GM18505 (cell line): ENCODE results near the gene MIGA1.
"Not testable (repeated sequence)": the region's sequence is repeated elsewhere in the genome, so short reads cannot be mapped to it uniquely, and the experiment has no call there.

ENCODE experiments used
- ATAC-seq: cut with Tn5 transposase; IDR thresholded peaks from one replicate; pipeline ENCODE4 v1.9.1; 2021; ENCODE audit not compliant: unreplicated experiment
- POLR2A ChIP-seq: IDR thresholded peaks from 4 replicates; pipeline ENCODE4 v1.6.1; 2011; ENCODE audit warnings: borderline replicate concordance; ENCODE audit not compliant: insufficient read depth, insufficient read length; ENCODE audit errors: extremely low read depth

MIGA1 gene

DNA sequence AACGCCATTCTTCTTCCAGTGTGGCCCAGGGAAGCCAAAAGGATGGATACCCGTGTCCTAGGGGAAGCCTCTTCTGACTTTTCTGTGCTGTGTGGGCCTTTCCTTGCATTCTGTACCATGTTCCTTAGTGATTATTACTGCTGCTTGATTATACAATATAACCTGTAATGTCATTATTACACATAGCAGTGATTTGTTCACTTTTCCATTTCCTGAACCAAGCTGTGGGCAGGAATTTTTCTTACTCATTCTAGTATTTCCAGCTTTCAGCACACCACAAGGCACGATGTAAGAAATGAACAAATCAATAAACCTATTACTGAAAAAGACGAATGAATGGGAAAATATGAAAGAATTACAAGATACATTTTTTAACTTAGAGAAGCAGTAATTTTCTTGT lies 11.4 kb upstream of the MIGA1 start:
- ATAC-seq: no peak
- TF ChIP-seq POLR2A: no peak

DNA sequence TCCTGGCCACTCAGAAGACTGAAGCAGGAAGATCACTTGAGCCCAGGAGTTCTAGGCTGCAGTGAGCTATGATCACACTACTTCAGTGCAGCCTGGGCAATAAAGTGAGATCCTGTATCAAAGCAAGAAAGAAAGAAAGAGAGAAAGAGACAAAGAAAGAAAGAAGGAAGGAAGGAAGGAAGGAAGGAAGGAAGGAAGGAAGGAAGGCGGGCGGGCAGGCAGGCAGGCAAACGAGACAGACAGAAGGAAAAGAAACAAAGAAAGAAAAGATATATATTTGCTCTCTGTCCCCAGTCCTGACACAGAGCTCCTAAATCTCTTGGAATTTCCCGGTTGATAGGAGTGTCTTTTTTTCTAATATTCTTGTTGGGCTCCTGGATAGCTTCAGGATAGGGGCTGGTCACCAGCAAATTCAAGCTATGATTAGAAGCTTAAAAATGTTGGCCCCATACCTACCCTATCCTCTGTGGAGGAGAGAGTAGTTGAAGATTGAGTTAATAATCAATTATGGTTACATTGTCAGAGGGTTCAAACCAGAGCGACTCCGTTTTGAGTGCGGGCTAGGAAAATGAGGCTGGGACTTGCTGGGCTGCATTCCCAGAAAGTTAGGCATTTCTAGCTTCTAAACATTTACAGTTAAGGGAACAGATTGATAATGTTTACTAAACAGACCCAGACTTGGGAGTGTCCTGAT lies 3.3 kb upstream of the MIGA1 start:
- no peak for TF ChIP-seq POLR2A
- ATAC-seq: no peak

DNA sequence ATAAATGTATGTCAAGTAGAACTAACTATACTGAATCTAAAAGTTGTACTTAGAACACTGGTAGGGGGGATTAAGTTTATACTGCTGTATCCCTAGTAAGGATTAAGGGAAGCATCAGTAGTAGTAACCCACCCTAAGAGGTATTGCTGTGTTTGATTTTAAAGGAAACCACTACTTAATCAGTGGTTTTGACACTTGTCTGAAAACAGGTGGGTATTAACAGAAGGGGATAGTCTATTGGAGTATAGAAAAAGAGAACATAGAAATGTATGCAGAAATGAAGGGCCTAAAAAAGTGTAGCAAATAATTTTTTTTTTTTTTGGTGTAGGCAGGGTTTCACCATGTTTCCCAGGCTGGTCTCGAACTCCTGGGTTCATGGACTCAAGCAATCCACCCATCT lies 2.2 kb downstream of the MIGA1 start:
- no peak for ATAC-seq
- TF ChIP-seq POLR2A: no peak

DNA sequence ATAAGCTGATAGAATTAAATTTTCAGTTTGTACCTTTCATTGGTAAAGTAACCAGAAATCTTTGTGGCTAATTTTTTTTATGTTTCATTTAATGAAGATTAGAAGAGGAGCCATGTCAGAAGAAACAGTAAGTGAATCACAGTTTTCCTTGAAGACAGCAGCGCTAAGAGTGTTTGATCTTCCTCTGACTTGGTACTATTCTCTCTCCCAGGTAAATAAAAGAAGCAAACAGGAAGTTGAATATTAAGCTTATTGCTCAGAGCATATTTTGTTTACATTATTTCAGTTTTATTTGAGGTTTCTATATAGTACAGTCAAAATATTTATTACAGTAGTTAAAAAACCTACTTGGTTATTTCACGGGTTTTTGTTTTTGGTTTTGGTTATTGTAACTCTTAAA lies 3.7 kb downstream of the MIGA1 start:
- no peak for ATAC-seq
- no peak for TF ChIP-seq POLR2A

DNA sequence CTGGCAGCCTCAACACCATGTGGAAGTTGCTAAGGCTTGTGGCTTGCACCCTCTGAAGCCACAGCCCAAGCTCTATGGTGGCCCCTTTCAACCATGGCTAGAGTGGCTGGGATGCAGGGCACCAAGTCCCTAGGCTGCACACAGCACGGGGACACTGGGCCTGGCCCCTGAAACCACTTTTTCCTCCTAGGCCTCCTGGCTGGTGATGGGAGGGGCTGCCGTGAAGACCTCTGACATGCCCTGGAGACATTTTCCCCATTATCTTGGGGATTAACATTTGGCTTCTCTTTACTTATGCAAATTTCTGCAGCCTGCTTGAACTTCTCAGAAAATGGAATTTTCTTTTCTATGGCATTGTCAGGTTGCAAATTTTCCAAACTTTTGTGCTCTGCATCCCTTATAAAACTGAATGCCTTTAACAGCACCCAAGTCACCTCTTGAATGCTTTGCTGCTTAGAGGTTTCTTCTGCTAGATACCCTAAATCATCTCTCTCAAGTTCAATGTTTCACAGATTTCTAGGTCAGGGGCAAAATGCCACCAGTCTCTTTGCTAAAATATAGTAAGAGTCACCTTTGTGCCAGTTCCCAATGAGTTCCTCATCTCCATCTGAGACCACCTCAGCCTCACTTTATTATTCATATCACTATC lies 6.8 kb downstream of the MIGA1 start:
- not testable (repeated sequence) for ATAC-seq

DNA sequence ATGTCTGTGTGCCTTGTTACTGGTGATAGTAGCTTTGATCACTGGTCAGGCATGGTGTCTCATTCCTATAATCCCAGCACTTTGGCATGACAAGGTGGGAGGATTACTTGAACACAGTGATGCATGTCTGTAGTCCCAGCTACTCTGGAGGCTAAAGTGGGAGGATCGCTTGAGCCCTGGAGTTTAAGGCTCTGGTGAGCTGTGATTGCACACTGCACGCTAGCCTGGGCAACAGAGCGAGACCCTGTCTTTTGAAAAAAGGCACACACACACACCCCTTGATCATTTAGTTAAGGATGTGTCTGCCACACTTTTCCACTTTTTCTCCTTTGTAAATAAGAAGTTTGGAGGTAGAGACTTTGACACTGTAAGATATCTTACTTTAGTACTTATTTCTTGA lies 15.1 kb downstream of the MIGA1 start:
- no peak for ATAC-seq
- no peak for TF ChIP-seq POLR2A

DNA sequence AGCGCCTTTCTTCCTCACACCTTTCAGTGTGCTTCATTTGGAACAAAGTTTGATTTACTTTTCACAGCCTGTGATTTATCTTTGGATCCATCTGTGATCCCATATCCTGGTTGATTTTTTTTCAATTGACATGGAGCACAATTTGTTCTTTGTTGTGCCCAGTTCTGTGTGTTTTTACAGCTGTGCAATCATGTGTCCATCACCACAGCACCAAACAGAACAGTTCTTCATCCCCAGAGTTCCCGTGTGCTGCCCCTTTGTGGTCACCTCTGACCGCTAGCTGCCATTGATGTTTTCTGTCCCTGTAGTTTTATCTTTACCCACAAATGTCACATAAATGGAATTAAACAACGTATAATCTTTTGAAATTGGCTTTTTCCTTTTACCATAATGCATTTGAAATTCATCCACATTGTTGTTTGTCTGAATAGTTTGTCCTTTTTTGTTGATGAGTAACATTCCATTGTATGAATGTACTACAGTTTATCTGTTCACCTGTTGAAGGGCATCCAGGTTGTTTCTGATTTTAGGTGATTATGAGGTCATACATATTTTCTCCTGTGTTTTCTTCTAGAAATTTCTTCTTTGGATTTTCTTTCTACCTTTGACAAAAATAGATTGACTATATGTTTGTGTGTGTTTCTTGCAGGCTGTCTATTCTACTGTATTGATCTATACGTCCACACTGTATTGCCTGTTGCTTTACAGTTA lies 17.4 kb downstream of the MIGA1 start:
- no peak for TF ChIP-seq POLR2A
- no peak for ATAC-seq

DNA sequence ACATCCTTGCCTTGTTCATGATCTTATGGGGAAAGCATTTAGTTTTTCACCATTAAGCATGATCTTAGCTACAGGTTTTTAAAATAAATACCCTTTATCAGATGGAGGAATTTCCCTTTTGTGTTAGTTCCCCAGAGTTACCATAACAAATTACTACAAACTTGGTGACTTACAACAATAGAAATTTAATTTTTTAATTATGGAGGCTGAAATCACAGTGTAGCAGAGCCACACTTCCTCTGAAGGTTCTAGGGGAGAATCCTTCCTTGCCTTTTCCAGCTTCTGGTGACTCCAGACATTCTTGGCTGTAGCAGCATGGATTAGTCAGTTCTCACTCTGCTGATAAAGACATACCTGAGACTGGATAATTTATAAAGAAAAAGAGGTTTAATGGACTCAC lies 18.5 kb downstream of the MIGA1 start:
- ATAC-seq: no peak
- TF ChIP-seq POLR2A: no peak

DNA sequence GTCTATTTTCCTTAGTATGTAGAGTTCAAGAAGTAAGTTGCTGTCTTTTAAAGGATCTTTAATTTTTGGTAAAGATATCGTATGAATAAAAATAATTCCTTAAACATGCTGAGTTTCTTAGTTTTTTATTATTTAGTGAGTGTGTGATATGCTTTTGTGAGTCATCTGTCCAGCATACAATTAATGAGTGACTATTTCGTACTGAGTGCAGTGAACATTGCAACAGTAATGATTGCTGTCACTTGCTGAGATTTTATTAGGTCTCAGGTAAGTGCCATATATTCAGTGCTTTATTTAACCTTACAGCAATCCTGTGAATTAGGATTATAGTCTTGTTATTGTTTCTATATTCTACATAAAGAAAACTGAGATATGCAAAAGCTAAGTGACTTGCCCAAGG lies 22.6 kb downstream of the MIGA1 start:
- no peak for TF ChIP-seq POLR2A
- no peak for ATAC-seq

DNA sequence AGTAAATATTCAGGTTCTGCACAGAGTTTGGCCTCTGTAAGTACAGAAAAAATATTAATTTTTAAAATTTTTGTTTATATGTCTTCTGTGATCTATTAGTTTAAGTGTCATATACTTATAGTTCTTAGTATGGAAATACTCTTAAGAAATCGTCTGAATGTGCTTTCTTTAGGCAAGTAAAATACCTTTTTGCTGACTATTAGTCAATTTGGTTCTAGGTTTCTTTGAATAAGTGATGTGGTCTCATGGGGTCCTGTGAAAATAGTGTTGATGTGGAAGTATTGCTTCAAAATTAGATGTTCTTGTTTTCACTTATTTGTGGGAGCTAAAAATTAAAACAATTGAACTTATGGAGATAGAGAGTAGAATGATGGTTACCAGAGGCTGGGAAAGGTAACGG lies 23.9 kb downstream of the MIGA1 start:
- no peak for TF ChIP-seq POLR2A
- no peak for ATAC-seq

DNA sequence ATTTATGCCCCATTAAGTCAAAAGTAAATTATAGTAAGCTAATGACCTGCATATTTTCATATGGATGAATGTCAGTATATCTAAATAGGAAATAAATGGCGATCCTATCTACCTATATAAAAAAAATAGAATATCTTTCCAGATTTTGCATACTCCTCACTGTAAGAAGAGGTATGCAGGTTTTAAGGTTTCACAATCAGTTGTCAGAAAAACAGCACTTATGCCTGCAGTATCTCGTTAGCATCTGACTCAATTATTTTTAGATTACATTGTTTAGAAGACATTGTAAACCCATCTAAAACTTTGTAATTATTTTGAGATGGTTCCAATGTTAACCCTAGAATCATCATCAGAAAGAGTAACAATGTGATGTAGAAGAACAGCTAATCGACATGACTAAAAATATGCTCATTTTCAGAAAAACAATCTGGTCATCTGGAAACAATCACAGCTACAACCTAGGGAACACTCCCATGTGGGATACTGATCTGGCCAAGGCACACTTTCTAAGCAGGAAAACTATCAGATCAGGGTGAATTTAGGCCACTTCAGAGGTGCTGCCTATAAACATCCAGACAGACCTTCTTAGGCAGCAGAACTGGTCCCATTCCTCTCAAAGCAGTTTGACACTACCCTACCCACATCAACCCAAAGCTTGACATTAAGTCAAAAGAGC lies 30.5 kb downstream of the MIGA1 start:
- not testable (repeated sequence) for ATAC-seq

DNA sequence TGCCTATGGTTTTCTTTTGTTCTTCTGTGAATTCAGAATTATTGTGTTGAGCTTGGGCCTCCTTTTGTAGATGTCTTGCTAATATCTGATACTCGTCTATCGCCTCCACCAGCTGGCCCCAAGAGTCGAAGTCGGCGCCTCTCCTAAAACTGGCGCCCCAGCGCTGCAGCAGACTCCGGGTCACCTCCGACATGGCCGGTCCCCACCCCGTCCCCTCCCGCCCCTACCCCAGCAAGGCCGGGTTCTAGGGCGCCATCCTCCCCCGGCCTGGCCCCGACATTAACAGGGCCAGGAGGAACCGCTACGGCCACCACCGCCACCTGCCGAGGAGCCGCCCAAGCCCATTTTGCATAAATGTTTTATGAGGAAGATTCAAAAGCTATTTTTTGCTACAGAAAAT lies 32.1 kb downstream of the MIGA1 start:
- not testable (repeated sequence) for ATAC-seq

DNA sequence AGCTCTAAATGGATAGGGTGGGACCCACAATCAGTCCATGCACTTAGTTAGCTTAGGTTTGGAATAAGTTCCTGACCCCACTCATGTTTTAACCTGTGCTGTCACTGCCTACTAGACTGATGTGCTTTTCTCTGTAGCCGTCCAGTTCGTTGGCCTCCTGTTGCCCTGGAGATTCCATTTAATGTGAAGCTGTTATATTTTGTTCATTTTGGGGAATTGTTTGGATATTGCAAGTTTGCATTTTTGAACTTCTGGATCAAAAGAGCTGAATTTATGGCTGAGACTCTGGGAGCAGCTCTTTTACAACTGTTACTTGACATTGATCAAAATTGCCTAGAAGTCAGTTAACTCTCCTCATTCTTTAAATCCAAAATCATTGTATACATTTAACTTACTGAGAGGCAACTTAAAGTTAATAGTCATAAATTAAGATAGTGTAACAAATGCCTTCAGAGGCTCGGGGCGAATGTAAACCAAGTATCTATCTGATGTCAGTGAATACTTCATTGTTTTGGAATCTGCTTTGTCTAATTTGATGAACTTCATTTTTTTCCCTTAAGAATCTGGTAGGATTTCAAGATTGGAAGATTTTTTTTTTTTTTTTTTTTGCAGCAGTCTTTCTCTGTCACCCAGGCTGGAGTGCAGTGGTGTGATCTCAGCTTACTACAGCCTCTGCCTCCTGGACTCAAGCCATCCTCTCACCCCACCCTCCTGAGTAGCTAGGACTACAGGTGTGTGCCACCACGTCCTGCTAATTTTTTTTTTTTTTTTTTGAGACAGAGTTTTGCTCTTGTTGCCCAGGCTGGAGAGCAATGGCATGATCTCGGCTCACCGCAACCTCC lies 38.1 kb downstream of the MIGA1 start:
- ATAC-seq: no peak
- TF ChIP-seq POLR2A: no peak

DNA sequence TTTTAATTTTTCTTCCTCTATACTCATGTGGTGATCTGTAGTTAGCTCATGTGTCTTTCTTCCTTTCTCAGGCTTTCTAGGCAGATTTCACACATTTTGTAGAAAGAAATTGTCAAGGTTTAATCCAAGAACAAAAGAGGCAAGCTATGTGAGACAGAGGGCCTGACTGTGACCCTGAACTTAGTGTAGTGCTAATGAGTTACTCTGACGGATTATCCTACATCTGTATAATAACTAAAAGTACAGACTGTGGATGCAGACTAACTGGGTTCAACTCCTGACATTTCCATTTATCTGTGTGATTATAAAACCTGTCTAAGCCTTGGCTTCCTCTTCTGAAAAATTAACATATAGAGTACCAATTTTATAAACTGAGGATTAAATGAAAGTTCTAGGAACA lies 40.7 kb downstream of the MIGA1 start:
- TF ChIP-seq POLR2A: no peak

DNA sequence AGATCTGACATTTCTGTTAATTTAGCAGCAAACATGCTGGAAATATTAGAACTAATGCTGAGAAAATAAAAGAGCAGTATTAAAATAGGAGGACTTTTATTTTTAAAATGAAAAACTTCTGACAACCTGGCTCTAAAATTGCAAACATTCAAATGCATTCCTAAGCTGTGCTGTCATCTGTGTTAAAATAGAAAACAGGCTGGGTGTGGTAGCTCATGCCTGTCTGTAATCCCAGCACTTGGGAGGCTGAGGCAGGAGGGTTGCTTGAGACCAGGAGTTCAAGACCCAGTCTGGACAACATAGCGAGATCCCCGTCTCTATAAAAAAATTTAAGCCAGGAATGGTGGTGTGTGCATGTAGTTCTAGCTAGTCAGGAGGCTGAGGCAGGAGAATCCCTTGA lies 44.6 kb downstream of the MIGA1 start:
- no peak for TF ChIP-seq POLR2A
- no peak for ATAC-seq

More for the DNA sequence above, 40.7 kb downstream of the MIGA1 start:
- no peak for ATAC-seq
